ENCODE results near the gene DOK4.
A peak's percentile ranks its signal among the peaks of the same experiment; 100 is the strongest.

- peak; percentile 91 to 96 (median 94) for TF ChIP-seq CTCF (IDR thresholded peaks at IDR 0.05)
- TF ChIP-seq POLR2A (IDR thresholded peaks at IDR 0.05), result peak; percentile 92
Measured at GRCh38 chr16:57462209-57462977, 23.9 kb downstream of the DOK4 start, which contains the start of gene POLR2C.
